Measurements from ENCODE around the gene B9D1.

DNA sequence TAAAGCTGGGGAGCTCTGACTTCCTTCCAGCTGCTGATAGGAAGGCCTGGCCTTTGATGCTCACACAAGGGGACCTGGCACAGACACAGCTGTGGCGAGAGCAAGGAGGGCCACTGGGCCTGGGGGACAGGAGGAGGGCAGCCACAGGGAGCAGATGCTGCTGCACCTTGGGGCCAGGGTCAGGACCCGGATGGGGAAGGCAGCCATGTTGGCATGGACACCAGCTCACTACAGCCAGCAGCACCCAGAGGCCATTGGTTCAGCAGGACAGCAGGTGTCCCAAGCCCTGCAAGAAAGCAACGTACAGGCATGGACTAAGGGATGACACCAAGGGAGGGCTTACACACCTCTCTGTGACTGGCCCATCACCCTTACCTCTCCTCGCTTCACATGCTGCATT lies 40.5 kb upstream of the B9D1 start:
- TF ChIP-seq, protein P1, sequence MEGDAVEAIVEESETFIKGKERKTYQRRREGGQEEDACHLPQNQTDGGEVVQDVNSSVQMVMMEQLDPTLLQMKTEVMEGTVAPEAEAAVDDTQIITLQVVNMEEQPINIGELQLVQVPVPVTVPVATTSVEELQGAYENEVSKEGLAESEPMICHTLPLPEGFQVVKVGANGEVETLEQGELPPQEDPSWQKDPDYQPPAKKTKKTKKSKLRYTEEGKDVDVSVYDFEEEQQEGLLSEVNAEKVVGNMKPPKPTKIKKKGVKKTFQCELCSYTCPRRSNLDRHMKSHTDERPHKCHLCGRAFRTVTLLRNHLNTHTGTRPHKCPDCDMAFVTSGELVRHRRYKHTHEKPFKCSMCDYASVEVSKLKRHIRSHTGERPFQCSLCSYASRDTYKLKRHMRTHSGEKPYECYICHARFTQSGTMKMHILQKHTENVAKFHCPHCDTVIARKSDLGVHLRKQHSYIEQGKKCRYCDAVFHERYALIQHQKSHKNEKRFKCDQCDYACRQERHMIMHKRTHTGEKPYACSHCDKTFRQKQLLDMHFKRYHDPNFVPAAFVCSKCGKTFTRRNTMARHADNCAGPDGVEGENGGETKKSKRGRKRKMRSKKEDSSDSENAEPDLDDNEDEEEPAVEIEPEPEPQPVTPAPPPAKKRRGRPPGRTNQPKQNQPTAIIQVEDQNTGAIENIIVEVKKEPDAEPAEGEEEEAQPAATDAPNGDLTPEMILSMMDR (IDR thresholded peaks at IDR 0.05), result no peak
- no peak for TF ChIP-seq POLR2AphosphoS5 (IDR thresholded peaks at IDR 0.05)
